Endodermal cell (in vitro differentiated cells): ENCODE results near the gene GABRQ. TPM values are rescaled to one million over a fixed set of nuclear protein-coding genes. Genes with fewer than 3 reads are reported as not detected.

Experiments used
- DNase-seq: peaks from one replicate; pipeline ENCODE4 v3.0.0-alpha.2; 2017
- H3K27ac ChIP-seq: 2 replicates; pipeline ENCODE4 v1.5.1; 2013; ENCODE audit warnings: mild to moderate bottlenecking, low read depth, low read length, moderate library complexity
- H3K27me3 ChIP-seq: 2 replicates; pipeline ENCODE4 v1.6.1; 2013; ENCODE audit warnings: mild to moderate bottlenecking, low read length, moderate library complexity; ENCODE audit not compliant: insufficient read depth, control insufficient read depth, poor library complexity, severe bottlenecking
- H3K36me3 ChIP-seq: 2 replicates; pipeline ENCODE4 v1.7.0; 2013; ENCODE audit warnings: mild to moderate bottlenecking, low read length, moderate library complexity; ENCODE audit not compliant: control insufficient read depth, insufficient read depth
- H3K4me1 ChIP-seq: one replicate; pipeline ENCODE4 v1.7.0; 2013; ENCODE audit warnings: low read length; ENCODE audit not compliant: control insufficient read depth, insufficient read depth
- H3K4me3 ChIP-seq: 2 replicates; pipeline ENCODE4 v1.5.1; 2013; ENCODE audit warnings: mild to moderate bottlenecking, low read length, moderate library complexity
- H3K9ac ChIP-seq: 2 replicates; pipeline ENCODE4 v1.6.1; 2013; ENCODE audit warnings: mild to moderate bottlenecking, low read length, moderate library complexity; ENCODE audit not compliant: poor library complexity, severe bottlenecking; ENCODE audit errors: extremely low read depth
- H3K9me3 ChIP-seq: 2 replicates; pipeline ENCODE4 v1.6.1; 2013; ENCODE audit warnings: mild to moderate bottlenecking, low read length, moderate library complexity; ENCODE audit not compliant: control insufficient read depth
- H3K27ac Mint-ChIP-seq: 2 replicates; pipeline ENCODE4 v1.8.0; 2020; ENCODE audit warnings: mixed read lengths
- H3K27me3 Mint-ChIP-seq: 2 replicates; pipeline ENCODE4 v1.8.0; 2021; ENCODE audit warnings: mild to moderate bottlenecking, mixed read lengths; ENCODE audit not compliant: insufficient read depth
- H3K36me3 Mint-ChIP-seq: 2 replicates; pipeline ENCODE4 v1.8.0; 2020; ENCODE audit warnings: low read depth, mixed read lengths
- H3K4me1 Mint-ChIP-seq: 2 replicates; pipeline ENCODE4 v1.8.0; 2020; ENCODE audit warnings: mixed read lengths
- H3K4me3 Mint-ChIP-seq: 2 replicates; pipeline ENCODE4 v1.8.0; 2020; ENCODE audit warnings: mild to moderate bottlenecking, moderate library complexity, mixed read lengths
- H3K9me3 Mint-ChIP-seq: 2 replicates; pipeline ENCODE4 v1.8.0; 2020; ENCODE audit warnings: mild to moderate bottlenecking, mixed read lengths
- WGBS, 2 experiments: methylation state at CpG; one replicate each; pipeline versions ENCODE4 v1.1.5 to v1.1.7; 2013; ENCODE audit warnings: missing lambda C conversion rate in 2 of 2, mixed read lengths in 1 of 2; ENCODE audit not compliant: insufficient coverage in 1 of 2, insufficient read length in 1 of 2; 5-methylcytosine and 5-hydroxymethylcytosine counted together
- long read RNA-seq, 4 experiments: library from polyadenylated mRNA in 2 of 4; library from RNA in 1 of 4; library from capped mRNA in 1 of 4; stranded (forward) in 3 of 4; unstranded in 1 of 4; transcript quantifications; one replicate each; pipeline ENCODE4 v2.0.0, GENCODE V29; 2020 to 2021; ENCODE audit warnings: inconsistent platforms in 1 of 4
- polyA plus RNA-seq, 2 experiments: library from polyadenylated mRNA; stranded (reverse); fragments of 50-300 nt; gene quantifications; one replicate each; pipeline ENCODE4 v1.2.3, GENCODE V29; 2013
- total RNA-seq, 2 donors: library from RNA; stranded (reverse); fragmentation: NEBNext Ultra II Directional in 1 of 2; extraction: Animal tissue kit (Norgen Biotek cat#: 25700) in 1 of 2; gene quantifications; 2 replicates in 1 of 2; 3 replicates in 1 of 2; pipeline ENCODE4 v1.2.1, GENCODE V29; 2021
- TF ChIP-seq, protein P1 (sequence below): fragments of 200-600 bp; sonication (generic); conservative IDR thresholded peaks from 2 replicates; pipeline ENCODE4 v1.5.0; 2021; ENCODE audit warnings: antibody characterized with exemption, mild to moderate bottlenecking

Gene GABRQ
- total RNA-seq, result 1 to 10 TPM; 1.7 TPM
- 1.7 TPM for polyA plus RNA-seq (2013, experiment 1 of 2)
- polyA plus RNA-seq (2013, experiment 2 of 2), result 1.4 TPM
- long read RNA-seq, experiment 1, result 0 reads
- long read RNA-seq, experiment 2, partial matches to known transcripts, result 1 of 1 reads
- long read RNA-seq, experiment 2, other reads (novel, unspliced or antisense), result 0 of 1 reads
- long read RNA-seq, experiment 3, result 0 reads
- long read RNA-seq, experiment 4, result 0 reads

DNA sequence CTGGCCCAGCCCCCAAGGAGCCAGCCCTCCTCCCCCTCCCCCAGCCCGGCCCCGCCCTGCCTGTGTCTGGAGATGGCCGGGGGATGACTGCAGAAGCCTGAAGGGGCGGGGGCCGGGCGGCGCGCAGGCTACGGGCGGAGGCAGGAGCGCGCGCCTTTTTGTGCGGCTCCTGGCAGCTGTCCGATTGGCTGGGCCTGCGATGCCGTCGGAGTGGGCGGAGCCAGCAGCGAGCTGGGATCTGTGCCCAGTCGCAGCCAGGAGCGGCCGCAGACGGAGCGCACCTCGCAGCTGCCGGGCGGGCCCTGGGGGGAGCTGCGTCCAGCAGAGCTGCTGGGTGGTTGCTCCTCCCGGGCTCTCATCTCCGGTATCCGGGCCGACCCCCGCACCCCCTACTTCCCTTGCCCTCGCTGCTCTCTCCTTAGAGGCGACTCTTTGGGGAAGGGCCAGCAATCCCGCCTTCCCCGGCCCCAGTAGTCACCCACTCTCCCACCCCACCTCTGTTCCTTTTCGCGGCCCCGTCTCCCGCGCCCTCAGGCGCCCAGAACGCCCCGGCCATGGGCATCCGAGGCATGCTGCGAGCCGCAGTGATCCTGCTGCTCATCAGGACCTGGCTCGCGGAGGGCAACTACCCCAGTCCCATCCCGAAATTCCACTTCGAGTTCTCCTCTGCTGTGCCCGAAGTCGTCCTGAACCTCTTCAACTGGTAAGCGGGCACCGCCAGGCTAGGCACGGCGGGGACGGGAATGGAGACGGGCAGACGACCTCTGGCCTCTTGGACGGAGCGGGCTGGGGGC, at the start of gene GABRQ:
Gene GABRQ, plus strand, starts transcription at position 247 of the 794 bp plus-strand sequence. Its CDS starts 308 bp downstream, at position 555.
- peaks cover 1% of the 10 kb centered on the region for H3K36me3 Mint-ChIP-seq
- H3K27ac Mint-ChIP-seq, result no peak within 1 kb of the TSS
- no peaks in the 10 kb centered on the region for H3K36me3 ChIP-seq
- H3K9me3 Mint-ChIP-seq, result peaks cover 45% of the 10 kb centered on the region
- H3K27ac ChIP-seq, result no peak within 1 kb of the TSS
- H3K9me3 ChIP-seq, result no peaks in the 10 kb centered on the region
- no peak within 1 kb of the TSS for H3K9ac ChIP-seq
- H3K27me3 Mint-ChIP-seq, result peaks cover 33% of the 10 kb centered on the region
- peak within 1 kb of the TSS; percentile 68 for H3K4me3 ChIP-seq
- peak; percentile 94 for DNase-seq
- TF ChIP-seq, protein P1, sequence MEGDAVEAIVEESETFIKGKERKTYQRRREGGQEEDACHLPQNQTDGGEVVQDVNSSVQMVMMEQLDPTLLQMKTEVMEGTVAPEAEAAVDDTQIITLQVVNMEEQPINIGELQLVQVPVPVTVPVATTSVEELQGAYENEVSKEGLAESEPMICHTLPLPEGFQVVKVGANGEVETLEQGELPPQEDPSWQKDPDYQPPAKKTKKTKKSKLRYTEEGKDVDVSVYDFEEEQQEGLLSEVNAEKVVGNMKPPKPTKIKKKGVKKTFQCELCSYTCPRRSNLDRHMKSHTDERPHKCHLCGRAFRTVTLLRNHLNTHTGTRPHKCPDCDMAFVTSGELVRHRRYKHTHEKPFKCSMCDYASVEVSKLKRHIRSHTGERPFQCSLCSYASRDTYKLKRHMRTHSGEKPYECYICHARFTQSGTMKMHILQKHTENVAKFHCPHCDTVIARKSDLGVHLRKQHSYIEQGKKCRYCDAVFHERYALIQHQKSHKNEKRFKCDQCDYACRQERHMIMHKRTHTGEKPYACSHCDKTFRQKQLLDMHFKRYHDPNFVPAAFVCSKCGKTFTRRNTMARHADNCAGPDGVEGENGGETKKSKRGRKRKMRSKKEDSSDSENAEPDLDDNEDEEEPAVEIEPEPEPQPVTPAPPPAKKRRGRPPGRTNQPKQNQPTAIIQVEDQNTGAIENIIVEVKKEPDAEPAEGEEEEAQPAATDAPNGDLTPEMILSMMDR, result no peak
- WGBS, 2 experiments, result 2% methylated on average over 61 of the region's 64 CpGs; no CpG with 5 or more reads in 1 of the 2 experiments
- H3K4me1 ChIP-seq, result no peaks in the 10 kb centered on the region
- H3K4me1 Mint-ChIP-seq, result no peaks in the 10 kb centered on the region
- H3K4me3 Mint-ChIP-seq, result peak within 1 kb of the TSS; percentile 65
- H3K27me3 ChIP-seq, result peaks cover 24% of the 10 kb centered on the region

DNA sequence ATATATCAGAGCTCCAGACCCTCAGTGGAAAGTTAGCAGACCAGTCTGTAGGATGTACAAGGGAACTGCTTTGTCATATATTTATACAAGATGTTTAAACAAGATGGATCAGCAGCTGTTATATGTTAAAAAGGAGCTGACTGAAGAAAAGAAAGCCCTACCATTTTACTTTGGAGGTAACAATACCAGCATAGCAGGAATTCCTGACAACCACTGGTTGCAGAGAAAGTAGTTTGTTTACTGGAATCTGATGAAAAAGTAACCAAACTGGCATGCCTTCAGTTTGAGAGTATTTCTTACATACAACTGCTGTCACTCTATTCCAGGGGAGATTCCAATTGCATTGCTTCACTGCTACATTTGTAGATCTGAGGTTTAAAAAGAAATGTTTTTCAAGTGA, 49.5 kb upstream of the GABRQ start:
- H3K4me3 ChIP-seq, result no peak overlapping the region
- no peaks in the 10 kb centered on the region for H3K4me1 ChIP-seq
- Mint-ChIP-seq H3K27me3 (peaks cover 2% of the 10 kb centered on the region), H3K4me3 (no peak overlapping the region), H3K9me3 (peaks cover 58% of the 10 kb centered on the region), H3K36me3 (no peaks in the 10 kb centered on the region), H3K4me1 (no peaks in the 10 kb centered on the region), H3K27ac (no peak overlapping the region)
- no peak for DNase-seq
- no peaks in the 10 kb centered on the region for H3K27me3 ChIP-seq
- TF ChIP-seq, protein P1, result no peak
- no peaks in the 10 kb centered on the region for H3K9me3 ChIP-seq
- H3K9ac ChIP-seq, result no peak overlapping the region
- no peaks in the 10 kb centered on the region for H3K36me3 ChIP-seq
- no peak overlapping the region for H3K27ac ChIP-seq

DNA sequence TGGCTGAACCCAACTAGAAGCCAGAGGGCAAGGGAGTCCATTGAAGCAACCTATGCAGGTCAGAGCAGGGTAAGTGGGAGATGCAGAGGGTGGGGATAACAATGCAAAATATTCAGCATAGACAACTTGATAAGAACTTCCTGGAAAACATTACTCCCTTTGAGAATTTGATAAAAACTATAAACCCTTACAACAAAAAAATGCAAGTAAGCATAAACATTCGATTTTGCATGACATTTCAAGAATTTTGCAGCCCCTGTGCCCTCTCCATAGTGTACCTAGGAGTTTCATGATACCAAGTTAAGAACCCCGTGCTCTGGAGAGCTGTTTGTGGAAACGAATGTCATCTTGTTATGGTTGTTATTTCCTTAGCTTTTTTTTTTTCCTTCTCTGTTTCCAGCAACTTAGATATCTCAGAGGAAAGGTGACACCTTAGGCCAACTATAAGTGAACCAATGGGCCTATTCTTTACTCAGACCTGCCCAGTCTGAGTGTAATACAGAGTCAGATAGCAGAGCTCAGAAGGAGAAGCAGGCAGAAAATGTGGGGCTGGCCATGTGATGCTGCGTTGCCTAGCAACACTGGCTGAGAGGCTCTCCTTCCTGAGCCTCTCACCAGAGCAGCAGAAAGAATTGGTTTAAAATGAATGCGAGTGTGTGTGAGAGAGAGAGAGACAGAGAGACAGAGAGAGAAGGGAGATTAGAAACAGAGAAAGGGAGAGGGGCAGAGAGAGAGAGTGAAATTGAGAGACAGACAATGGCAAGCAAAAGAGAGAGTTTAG, 36.7 kb upstream of the GABRQ start:
- WGBS, 2 experiments, result 60 to 73% methylated on average over 2 to 4 of the region's 5 CpGs
- Histone ChIP-seq H3K4me1 (no peaks in the 10 kb centered on the region), H3K27me3 (no peaks in the 10 kb centered on the region), H3K4me3 (no peak overlapping the region), H3K27ac (no peak overlapping the region), H3K36me3 (no peaks in the 10 kb centered on the region), H3K9me3 (no peaks in the 10 kb centered on the region), H3K9ac (no peak overlapping the region)
- TF ChIP-seq, protein P1, result no peak
- peak; percentile 47 for DNase-seq
- Mint-ChIP-seq H3K27me3 (peaks cover 4% of the 10 kb centered on the region), H3K27ac (no peak overlapping the region), H3K9me3 (peaks cover 67% of the 10 kb centered on the region), H3K4me1 (no peaks in the 10 kb centered on the region), H3K4me3 (no peak overlapping the region), H3K36me3 (no peaks in the 10 kb centered on the region)
